ENCODE data around the gene NRBF2. TPM values are rescaled to one million over a fixed set of nuclear protein-coding genes. Genes with fewer than 3 reads are reported as not detected.

Gene NRBF2
- total and polyA plus RNA-seq, 2 of the 4 experiments (the other 2 are of a cell fraction): 19.9 to 20.6 TPM

DNA sequence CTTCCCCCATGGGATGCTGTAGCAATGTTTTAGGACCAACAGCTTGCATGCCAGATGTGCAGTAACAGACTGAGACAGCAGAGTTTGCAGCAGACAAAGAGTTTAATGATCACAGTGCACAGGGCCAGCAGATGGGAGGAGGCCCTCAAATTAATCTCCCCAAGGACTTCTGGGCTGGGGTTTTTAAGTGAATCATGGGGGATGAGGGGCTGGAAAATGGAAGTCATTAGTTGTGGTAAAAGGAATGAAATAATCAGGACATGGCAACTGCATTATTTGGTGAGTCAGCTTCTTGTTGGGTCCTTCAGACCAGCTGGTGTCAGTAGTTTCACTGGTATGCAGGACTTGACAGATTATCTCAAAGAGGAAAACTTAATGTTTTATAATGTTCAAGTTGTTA lies 12.6 kb upstream of the NRBF2 start:
- H2AK5ac ChIP-seq (ENCODE audit: low read depth, low read length): no peak overlapping the region
- TF ChIP-seq CEBPB (IDR thresholded peaks at IDR 0.05; ENCODE audit: low read depth, low read length) (no peak), BHLHE40 (IDR thresholded peaks at IDR 0.05; ENCODE audit: low read depth, low read length) (no peak), POLR2A (IDR thresholded peaks at IDR 0.05; ENCODE audit: low read depth, low read length) (no peak), MAFK (IDR thresholded peaks at IDR 0.05; ENCODE audit: low read depth, low read length) (peak; percentile 67), RCOR1 (IDR thresholded peaks at IDR 0.05; ENCODE audit: insufficient replicate concordance, low read length) (peak; percentile 22), NFE2L2 (IDR thresholded peaks at IDR 0.05; ENCODE audit: low read depth, low read length) (0 out of 2 replicates have a peak, but pooled peaks have one; percentile 18)
- TF ChIP-seq, protein P1, sequence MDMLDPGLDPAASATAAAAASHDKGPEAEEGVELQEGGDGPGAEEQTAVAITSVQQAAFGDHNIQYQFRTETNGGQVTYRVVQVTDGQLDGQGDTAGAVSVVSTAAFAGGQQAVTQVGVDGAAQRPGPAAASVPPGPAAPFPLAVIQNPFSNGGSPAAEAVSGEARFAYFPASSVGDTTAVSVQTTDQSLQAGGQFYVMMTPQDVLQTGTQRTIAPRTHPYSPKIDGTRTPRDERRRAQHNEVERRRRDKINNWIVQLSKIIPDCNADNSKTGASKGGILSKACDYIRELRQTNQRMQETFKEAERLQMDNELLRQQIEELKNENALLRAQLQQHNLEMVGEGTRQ (IDR thresholded peaks at IDR 0.05; ENCODE audit: low read depth, low read length): no peak
- TF ChIP-seq, protein P2, sequence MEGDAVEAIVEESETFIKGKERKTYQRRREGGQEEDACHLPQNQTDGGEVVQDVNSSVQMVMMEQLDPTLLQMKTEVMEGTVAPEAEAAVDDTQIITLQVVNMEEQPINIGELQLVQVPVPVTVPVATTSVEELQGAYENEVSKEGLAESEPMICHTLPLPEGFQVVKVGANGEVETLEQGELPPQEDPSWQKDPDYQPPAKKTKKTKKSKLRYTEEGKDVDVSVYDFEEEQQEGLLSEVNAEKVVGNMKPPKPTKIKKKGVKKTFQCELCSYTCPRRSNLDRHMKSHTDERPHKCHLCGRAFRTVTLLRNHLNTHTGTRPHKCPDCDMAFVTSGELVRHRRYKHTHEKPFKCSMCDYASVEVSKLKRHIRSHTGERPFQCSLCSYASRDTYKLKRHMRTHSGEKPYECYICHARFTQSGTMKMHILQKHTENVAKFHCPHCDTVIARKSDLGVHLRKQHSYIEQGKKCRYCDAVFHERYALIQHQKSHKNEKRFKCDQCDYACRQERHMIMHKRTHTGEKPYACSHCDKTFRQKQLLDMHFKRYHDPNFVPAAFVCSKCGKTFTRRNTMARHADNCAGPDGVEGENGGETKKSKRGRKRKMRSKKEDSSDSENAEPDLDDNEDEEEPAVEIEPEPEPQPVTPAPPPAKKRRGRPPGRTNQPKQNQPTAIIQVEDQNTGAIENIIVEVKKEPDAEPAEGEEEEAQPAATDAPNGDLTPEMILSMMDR (conservative IDR thresholded peaks at IDR 0.05; ENCODE audit: low read depth, low read length): no peak
- no peaks in the 10 kb centered on the region for H3K27me3 ChIP-seq (ENCODE audit: control insufficient read depth, insufficient read depth, low read length)
- dilution Hi-C loops (cut with HindIII; ENCODE audit: low sequenced_read_pairs, unreplicated experiment): no loop called here
- no peak overlapping the region; the same call in 1 of the 2 replicates for H3K27ac ChIP-seq (ENCODE audit: insufficient read depth, low read length)
- H3K9me1 ChIP-seq (ENCODE audit: insufficient read depth, low read length): no peaks in the 10 kb centered on the region
- no peak overlapping the region; the same call in 1 of the 2 replicates for H3K4ac ChIP-seq (ENCODE audit: low read depth, low read length)
- H3K9ac ChIP-seq (ENCODE audit: low read depth, low read length): no peak overlapping the region
- no peak overlapping the region for H2BK20ac ChIP-seq (ENCODE audit: low read depth, low read length)
- no peak overlapping the region for H3K18ac ChIP-seq (ENCODE audit: low read depth, low read length)
- no peak overlapping the region for H2BK120ac ChIP-seq (ENCODE audit: low read depth, low read length)
- H3K36me3 ChIP-seq (ENCODE audit: control insufficient read depth, insufficient read depth, low read length): no peaks in the 10 kb centered on the region
- peaks cover 7% of the 10 kb centered on the region for H3K4me1 ChIP-seq (ENCODE audit: control insufficient read depth, insufficient read depth, low read length)
- ChIA-PET POLR2A (ENCODE audit: unreplicated experiment) (no interaction called here), CTCF (interaction anchor here (1.6 kb wide), 1 partner anchor 37 kb away, joined by 3 read pairs; no protein-coding TSS in a partner anchor)
- no peaks in the 10 kb centered on the region for H4K20me1 ChIP-seq (ENCODE audit: insufficient read depth, low read length)
- no peak overlapping the region for H2AFZ ChIP-seq (replicated peaks; ENCODE audit: low read length, poor library complexity)
- H2BK5ac ChIP-seq (ENCODE audit: low read depth, low read length, poor library complexity, severe bottlenecking): no peak overlapping the region
- no peak overlapping the region for H3K56ac ChIP-seq (ENCODE audit: extremely low read depth, insufficient read depth, low read length)
- H3K14ac ChIP-seq (replicated peaks; ENCODE audit: low read depth, low read length): no peak overlapping the region
- peak; percentile 84 for ATAC-seq (ENCODE audit: low read depth)
- H2BK15ac ChIP-seq (ENCODE audit: low read depth, low read length): no peak overlapping the region
- H4K91ac ChIP-seq (ENCODE audit: insufficient read depth, low read depth, low read length): no peak overlapping the region
- in situ Hi-C loops (cut with MboI; ENCODE audit: low sequenced_read_pairs): no loop called here
- BruUV-seq (replicated peaks): no TSS peak
- 0 out of 2 replicates have a peak overlapping the region, but pooled peaks have one; percentile 12 for H3K4me2 ChIP-seq (ENCODE audit: low read depth, low read length)
- H3K4me3 ChIP-seq (ENCODE audit: insufficient read depth, low read depth, low read length): no peak overlapping the region
- H3K23ac ChIP-seq (ENCODE audit: low read depth, low read length): no peak overlapping the region
- H4K8ac ChIP-seq (ENCODE audit: low read depth in 2 of 2, low read length in 2 of 2): no peak overlapping the region
- H3K79me1 ChIP-seq (ENCODE audit: low read depth in 1 of 2, low read length in 2 of 2): no peaks in the 10 kb centered on the region
- peak; percentile 90 for DNase-seq
- no peak overlapping the region for H2AK9ac ChIP-seq (replicated peaks; ENCODE audit: low read depth, low read length, poor library complexity)
- no peak overlapping the region for H4K5ac ChIP-seq (ENCODE audit: low read depth, low read length)
- intact Hi-C loops (cut with micrococcal nuclease): no loop called here
- no peaks in the 10 kb centered on the region for H3K9me3 ChIP-seq (ENCODE audit: control insufficient read depth, insufficient read depth, low read length)

Data from IMR-90 (cell line).